ENCODE data around the gene KLF1. TPM values are rescaled to one million over a fixed set of nuclear protein-coding genes. Genes with fewer than 3 reads are reported as not detected.
A peak's percentile ranks its signal among the peaks of the same experiment; 100 is the strongest.

KLF1 gene
- total RNA-seq, 1 donor from 2014 or later, result not detected

DNA sequence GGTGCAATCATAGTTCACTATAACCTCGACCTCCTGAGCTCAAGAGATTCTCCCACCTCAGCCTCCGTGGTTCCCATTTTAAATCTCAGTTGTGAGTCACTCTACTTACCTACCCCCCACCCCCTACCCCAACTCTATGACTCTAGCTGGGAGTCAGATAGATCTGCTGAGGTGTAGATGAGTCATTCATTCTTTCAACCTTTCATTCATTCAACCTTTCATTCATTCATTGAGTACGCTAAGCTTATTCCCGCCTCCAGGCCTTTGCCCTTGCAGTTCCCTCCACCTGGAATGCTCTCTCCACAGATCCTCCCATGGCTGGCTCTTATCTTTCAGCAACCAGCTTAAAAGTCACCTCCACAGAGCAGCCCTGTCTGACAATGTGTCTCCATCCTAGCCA, 49.8 kb downstream of the KLF1 start:
- H3K4me2 ChIP-seq (ENCODE audit: low read length), result no peak overlapping the region
- no peak overlapping the region for H3K27ac ChIP-seq (ENCODE audit: low read depth, low read length)
- H2AFZ ChIP-seq (ENCODE audit: low read depth, low read length), result no peak overlapping the region
- H4K20me1 ChIP-seq (ENCODE audit: insufficient read depth, low read length), result no peaks in the 10 kb centered on the region
- DNase-seq (ENCODE audit: low read depth) (no peak), FAIRE-seq (no peak)
- Mint-ChIP-seq H3K27ac (ENCODE audit: unreplicated experiment) (no peak overlapping the region), H3K4me1 (ENCODE audit: low read depth, unreplicated experiment) (no peaks in the 10 kb centered on the region), H3K4me3 (ENCODE audit: unreplicated experiment) (peak overlapping the region; percentile 58), H3K27me3 (ENCODE audit: low read depth, unreplicated experiment) (peaks cover 33% of the 10 kb centered on the region), H3K9me3 (ENCODE audit: unreplicated experiment) (peaks cover 3% of the 10 kb centered on the region), H3K36me3 (ENCODE audit: low read depth, unreplicated experiment) (no peaks in the 10 kb centered on the region)
- H3K9ac ChIP-seq (ENCODE audit: low read length), result no peak overlapping the region
- H3K4me1 ChIP-seq (ENCODE audit: insufficient read depth, low read length), result peaks cover 4% of the 10 kb centered on the region
- H3K27me3 ChIP-seq (ENCODE audit: insufficient read depth, low read length), result peaks cover 49% of the 10 kb centered on the region
- TF ChIP-seq, protein P1, sequence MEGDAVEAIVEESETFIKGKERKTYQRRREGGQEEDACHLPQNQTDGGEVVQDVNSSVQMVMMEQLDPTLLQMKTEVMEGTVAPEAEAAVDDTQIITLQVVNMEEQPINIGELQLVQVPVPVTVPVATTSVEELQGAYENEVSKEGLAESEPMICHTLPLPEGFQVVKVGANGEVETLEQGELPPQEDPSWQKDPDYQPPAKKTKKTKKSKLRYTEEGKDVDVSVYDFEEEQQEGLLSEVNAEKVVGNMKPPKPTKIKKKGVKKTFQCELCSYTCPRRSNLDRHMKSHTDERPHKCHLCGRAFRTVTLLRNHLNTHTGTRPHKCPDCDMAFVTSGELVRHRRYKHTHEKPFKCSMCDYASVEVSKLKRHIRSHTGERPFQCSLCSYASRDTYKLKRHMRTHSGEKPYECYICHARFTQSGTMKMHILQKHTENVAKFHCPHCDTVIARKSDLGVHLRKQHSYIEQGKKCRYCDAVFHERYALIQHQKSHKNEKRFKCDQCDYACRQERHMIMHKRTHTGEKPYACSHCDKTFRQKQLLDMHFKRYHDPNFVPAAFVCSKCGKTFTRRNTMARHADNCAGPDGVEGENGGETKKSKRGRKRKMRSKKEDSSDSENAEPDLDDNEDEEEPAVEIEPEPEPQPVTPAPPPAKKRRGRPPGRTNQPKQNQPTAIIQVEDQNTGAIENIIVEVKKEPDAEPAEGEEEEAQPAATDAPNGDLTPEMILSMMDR (IDR thresholded peaks at IDR 0.05; ENCODE audit: insufficient read depth, low read depth, low read length), result no peak
- TF ChIP-seq EZH2 (IDR thresholded peaks at IDR 0.05; ENCODE audit: insufficient read depth, low read length), result no peak
- no peak overlapping the region for H3K4me3 ChIP-seq (ENCODE audit: insufficient read depth, low read depth, low read length)
- no peaks in the 10 kb centered on the region for H3K36me3 ChIP-seq (ENCODE audit: insufficient read depth, low read length)
- H3K79me2 ChIP-seq (ENCODE audit: insufficient read depth, low read length), result no peaks in the 10 kb centered on the region
- H3K9me3 ChIP-seq (ENCODE audit: insufficient read depth, low read depth, low read length), result peaks cover 5% of the 10 kb centered on the region

DNA sequence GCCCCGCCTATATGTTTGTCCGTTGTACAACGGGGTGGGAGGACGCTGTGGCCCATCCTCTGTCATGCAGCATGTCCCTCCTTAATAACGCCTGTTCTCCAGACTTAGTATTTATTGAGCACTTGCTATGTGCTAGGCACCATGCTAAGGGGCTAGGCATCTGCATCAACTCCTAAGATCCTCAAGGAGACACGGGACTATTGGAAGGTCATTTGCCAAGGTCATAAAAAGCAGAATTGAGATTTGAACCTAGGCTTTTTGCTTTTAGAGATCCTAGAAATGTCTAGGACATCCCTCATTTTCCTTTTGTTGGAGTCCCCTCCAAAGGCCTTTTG, 50.5 kb downstream of the KLF1 start:
- no peak overlapping the region for H3K27ac Mint-ChIP-seq (ENCODE audit: unreplicated experiment)
- Histone ChIP-seq H3K4me2 (ENCODE audit: low read length) (peak overlapping the region; percentile 20), H3K79me2 (ENCODE audit: insufficient read depth, low read length) (no peaks in the 10 kb centered on the region)

More for the DNA sequence above, 50.5 kb downstream of the KLF1 start:
- FAIRE-seq (no peak), DNase-seq (ENCODE audit: low read depth) (no peak)
- no peak for TF ChIP-seq EZH2 (IDR thresholded peaks at IDR 0.05; ENCODE audit: insufficient read depth, low read length)
- TF ChIP-seq, protein P1 (IDR thresholded peaks at IDR 0.05; ENCODE audit: insufficient read depth, low read depth, low read length), result no peak
- Histone ChIP-seq H4K20me1 (ENCODE audit: insufficient read depth, low read length) (no peaks in the 10 kb centered on the region), H3K36me3 (ENCODE audit: insufficient read depth, low read length) (no peaks in the 10 kb centered on the region), H3K9me3 (ENCODE audit: insufficient read depth, low read depth, low read length) (peaks cover 5% of the 10 kb centered on the region), H3K9ac (ENCODE audit: low read length) (no peak overlapping the region), H2AFZ (ENCODE audit: low read depth, low read length) (no peak overlapping the region), H3K4me1 (ENCODE audit: insufficient read depth, low read length) (peaks cover 4% of the 10 kb centered on the region), H3K27ac (ENCODE audit: low read depth, low read length) (no peak overlapping the region), H3K27me3 (ENCODE audit: insufficient read depth, low read length) (peaks cover 57% of the 10 kb centered on the region), H3K4me3 (ENCODE audit: insufficient read depth, low read depth, low read length) (no peak overlapping the region)
- Mint-ChIP-seq H3K9me3 (ENCODE audit: unreplicated experiment) (peaks cover 3% of the 10 kb centered on the region), H3K4me1 (ENCODE audit: low read depth, unreplicated experiment) (no peaks in the 10 kb centered on the region), H3K4me3 (ENCODE audit: unreplicated experiment) (peak overlapping the region; percentile 60), H3K27me3 (ENCODE audit: low read depth, unreplicated experiment) (peaks cover 37% of the 10 kb centered on the region), H3K36me3 (ENCODE audit: low read depth, unreplicated experiment) (no peaks in the 10 kb centered on the region)
